HepG2 (cell line): ENCODE results near the gene BLOC1S2. TPM values are rescaled to one million over a fixed set of nuclear protein-coding genes. Genes with fewer than 3 reads are reported as not detected.

Experiments
- BCL6 ChIP-seq: IDR thresholded peaks from 2 replicates; pipeline ENCODE4 v1.6.1; 2016; ENCODE audit warnings: missing genetic modification reagents, missing compliant biosample characterization
- EED ChIP-seq: sonication (generic); formaldehyde crosslinking; IDR thresholded peaks from 2 replicates; pipeline ENCODE4 v1.5.0; 2020; ENCODE audit warnings: mild to moderate bottlenecking, missing genetic modification reagents
- HIVEP1 ChIP-seq: sonication (generic); formaldehyde crosslinking; IDR thresholded peaks from 2 replicates; pipeline ENCODE4 v1.4.0; 2020; ENCODE audit warnings: mild to moderate bottlenecking, missing genetic modification reagents
- KDM2A ChIP-seq: sonication (generic); formaldehyde crosslinking; IDR thresholded peaks from 2 replicates; pipeline ENCODE4 v1.4.0; 2020; ENCODE audit warnings: low read depth, missing genetic modification reagents, borderline replicate concordance
- KLF9 ChIP-seq: IDR thresholded peaks from 2 replicates; pipeline ENCODE4 v1.6.1; 2016; ENCODE audit warnings: low read depth
- NAIF1 ChIP-seq: sonication (generic); formaldehyde crosslinking; IDR thresholded peaks from 2 replicates; pipeline ENCODE4 v1.5.0; 2020; ENCODE audit warnings: mild to moderate bottlenecking, missing genetic modification reagents, borderline replicate concordance
- NFATC3 ChIP-seq: sonication (generic); formaldehyde crosslinking; IDR thresholded peaks from 2 replicates; pipeline ENCODE4 v1.5.1; 2020; ENCODE audit warnings: mild to moderate bottlenecking, missing genetic modification reagents
- NR3C1 ChIP-seq: sonication (generic); formaldehyde crosslinking; IDR thresholded peaks from 2 replicates; pipeline ENCODE4 v1.4.0; 2020; ENCODE audit warnings: missing genetic modification reagents
- POLR2G ChIP-seq: fragments of 200-400 bp; formaldehyde crosslinking; IDR thresholded peaks from 2 replicates; pipeline ENCODE4 v1.6.1; 2018; ENCODE audit warnings: mild to moderate bottlenecking, low read depth, low read length, moderate library complexity
- SNAI1 ChIP-seq: sonication (generic); formaldehyde crosslinking; IDR thresholded peaks from 2 replicates; pipeline ENCODE4 v1.5.0; 2020; ENCODE audit warnings: mild to moderate bottlenecking, missing genetic modification reagents, borderline replicate concordance
- SP5 ChIP-seq: IDR thresholded peaks from 2 replicates; pipeline ENCODE4 v1.6.1; 2016; ENCODE audit warnings: low read depth, borderline replicate concordance
- TGIF2 ChIP-seq: IDR thresholded peaks from 2 replicates; pipeline ENCODE4 v1.6.1; 2016; ENCODE audit warnings: control low read depth, missing compliant biosample characterization
- U2AF2 ChIP-seq: fragments of 200-400 bp; formaldehyde crosslinking; IDR thresholded peaks from 2 replicates; pipeline ENCODE4 v1.6.1; 2017; ENCODE audit warnings: low read depth, mild to moderate bottlenecking, low read length
- ZNF225 ChIP-seq: sonication (generic); formaldehyde crosslinking; IDR thresholded peaks from 2 replicates; pipeline ENCODE4 v1.4.0; 2020; ENCODE audit warnings: mild to moderate bottlenecking, missing genetic modification reagents
- ZNF432 ChIP-seq: sonication (generic); formaldehyde crosslinking; IDR thresholded peaks from 2 replicates; pipeline ENCODE4 v1.5.0; 2020; ENCODE audit warnings: missing genetic modification reagents, mild to moderate bottlenecking, borderline replicate concordance
- ZNF557 ChIP-seq: sonication (generic); formaldehyde crosslinking; IDR thresholded peaks from 2 replicates; pipeline ENCODE4 v1.4.0; 2020; ENCODE audit warnings: missing genetic modification reagents
- ZNF703 ChIP-seq: sonication (generic); formaldehyde crosslinking; IDR thresholded peaks from 2 replicates; pipeline ENCODE4 v1.5.1; 2020; ENCODE audit warnings: missing genetic modification reagents, mild to moderate bottlenecking, moderate library complexity, borderline replicate concordance
- polyA plus RNA-seq, 8 experiments: library from polyadenylated mRNA; depleted of rRNA in 3 of 8; stranded (reverse) in 7 of 8; unstranded in 1 of 8; fragments of >200 nt; fragmentation: Illumina TruSeq in 4 of 8; extraction: Trizol in 4 of 8; gene quantifications; 2 replicates each; pipeline versions ENCODE4 v1.2.1 to v1.2.3, GENCODE V29; 2011 to 2016; ENCODE audit warnings: low read depth in 4 of 8, missing spikeins in 1 of 8, mixed read lengths in 1 of 8; ENCODE audit not compliant: insufficient read depth in 1 of 8
- total RNA-seq, 5 experiments: library from RNA; depleted of rRNA; stranded (reverse); fragments of >200 nt; fragmentation: Illumina TruSeq; extraction: Trizol; gene quantifications; 2 replicates each; pipeline ENCODE4 v1.2.3, GENCODE V29; 2016; ENCODE audit warnings: low read depth in 1 of 5
- TF ChIP-seq, protein P1 (sequence below): sonication (generic); formaldehyde crosslinking; IDR thresholded peaks from 2 replicates; pipeline ENCODE4 v1.5.0; 2020; ENCODE audit warnings: missing genetic modification reagents
- TF ChIP-seq, protein P2 (sequence below): sonication (generic); formaldehyde crosslinking; IDR thresholded peaks from 2 replicates; pipeline ENCODE4 v1.5.0; 2020; ENCODE audit warnings: mild to moderate bottlenecking, low read depth, missing genetic modification reagents, borderline replicate concordance
- TF ChIP-seq, protein P3 (sequence below): sonication (generic); formaldehyde crosslinking; IDR thresholded peaks from 2 replicates; pipeline ENCODE4 v1.4.0; 2020; ENCODE audit warnings: missing genetic modification reagents
- TF ChIP-seq, protein P4 (sequence below): sonication (generic); formaldehyde crosslinking; IDR thresholded peaks from 2 replicates; pipeline ENCODE4 v1.9.0; 2021; ENCODE audit warnings: missing genetic modification reagents, mild to moderate bottlenecking, borderline replicate concordance
- TF ChIP-seq, protein P5 (sequence below): sonication (generic); formaldehyde crosslinking; conservative IDR thresholded peaks from 2 replicates; pipeline ENCODE4 v1.4.0; 2020; ENCODE audit warnings: missing genetic modification reagents

Gene BLOC1S2
- total and polyA plus RNA-seq, 2 of the 13 experiments (the other 11 are each of a cell fraction or from before 2014, with no cell fraction given), result 22.3 to 64.4 TPM

DNA sequence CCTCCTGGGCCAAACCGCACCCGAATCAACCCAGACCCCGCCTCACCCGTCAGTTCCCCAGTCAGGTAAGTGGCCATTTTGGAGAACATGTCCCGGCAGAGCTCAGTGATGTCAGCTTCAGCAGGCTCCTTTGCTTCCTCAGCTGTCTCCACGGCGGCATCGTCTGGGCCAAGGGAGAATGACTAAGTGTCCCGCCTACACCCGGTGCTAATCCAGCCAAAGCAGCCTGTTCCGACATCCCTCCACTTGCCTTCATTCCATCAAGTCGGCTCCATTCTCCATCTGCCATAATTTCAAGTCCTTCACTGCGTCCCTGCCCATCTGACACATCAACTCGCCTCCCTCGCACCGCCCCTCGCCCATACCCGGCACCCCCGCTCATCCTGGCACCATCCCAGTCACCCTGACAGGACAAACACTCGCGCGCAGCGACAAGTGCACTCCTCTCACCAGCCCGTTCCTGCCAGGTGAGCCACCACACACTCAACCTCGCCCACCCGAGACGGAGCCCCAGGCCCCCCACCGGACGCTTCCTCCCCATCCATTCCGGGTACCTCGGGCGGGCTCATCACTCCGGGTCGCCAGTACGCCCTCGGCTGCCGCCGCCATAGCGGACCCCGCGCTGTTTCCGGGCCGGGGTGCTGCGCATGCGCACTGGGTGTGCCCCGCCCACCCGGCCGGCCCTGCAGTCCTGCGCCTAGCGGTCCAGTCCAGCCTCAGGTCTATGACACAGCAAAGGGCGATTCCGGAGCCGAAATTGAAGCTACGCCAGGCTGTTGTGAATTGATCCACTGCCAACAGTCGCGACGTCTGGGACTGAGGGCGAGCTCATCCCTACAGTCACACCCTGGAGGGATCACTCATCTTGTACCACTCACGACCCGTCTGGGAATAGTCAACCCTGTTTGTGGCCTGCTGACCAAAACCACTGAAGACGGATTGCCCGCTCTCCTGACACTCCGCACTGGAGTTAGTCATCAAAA lies at the start of gene BLOC1S2 (continued):
- TF ChIP-seq KDM2A (CRISPR knock-in tag), result peak; percentile 84
- peak; percentile 96 for TF ChIP-seq NAIF1 (CRISPR knock-in tag)
- TF ChIP-seq ZNF557, result no peak
- no peak for TF ChIP-seq U2AF2
- no peak; the same call in none of the 2 replicates for TF ChIP-seq TGIF2 (CRISPR knock-in tag)
- TF ChIP-seq, protein P1, sequence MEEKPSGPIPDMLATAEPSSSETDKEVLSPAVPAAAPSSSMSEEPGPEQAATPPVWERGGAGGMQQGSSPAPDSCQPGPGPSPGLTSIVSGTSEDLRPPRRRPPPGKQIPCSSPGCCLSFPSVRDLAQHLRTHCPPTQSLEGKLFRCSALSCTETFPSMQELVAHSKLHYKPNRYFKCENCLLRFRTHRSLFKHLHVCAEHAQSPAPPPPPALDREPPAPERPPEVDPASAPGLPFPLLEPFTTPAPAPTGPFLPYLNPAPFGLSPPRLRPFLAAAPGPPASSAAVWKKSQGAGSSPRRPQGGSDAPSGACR, result peak; percentile 73
- no peak; the same call in 1 of the 2 replicates for TF ChIP-seq ZNF703 (CRISPR knock-in tag)
- no peak; the same call in 1 of the 2 replicates for TF ChIP-seq NFATC3
- peak; percentile 18; the same call in 1 of the 2 replicates for TF ChIP-seq BCL6 (CRISPR knock-in tag)
- TF ChIP-seq POLR2G, result peak; percentile 93
- no peak for TF ChIP-seq KLF9 (CRISPR knock-in tag)
- peak; percentile 72; the same call in 1 of the 2 replicates for TF ChIP-seq SP5 (CRISPR knock-in tag)
- TF ChIP-seq ZNF432 (CRISPR knock-in tag), result no peak
- TF ChIP-seq, protein P2, sequence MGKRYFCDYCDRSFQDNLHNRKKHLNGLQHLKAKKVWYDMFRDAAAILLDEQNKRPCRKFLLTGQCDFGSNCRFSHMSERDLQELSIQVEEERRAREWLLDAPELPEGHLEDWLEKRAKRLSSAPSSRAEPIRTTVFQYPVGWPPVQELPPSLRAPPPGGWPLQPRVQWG (CRISPR knock-in tag), result no peak
- no peak; the same call in 1 of the 2 replicates for TF ChIP-seq ZNF225 (CRISPR knock-in tag)
- TF ChIP-seq, protein P3, sequence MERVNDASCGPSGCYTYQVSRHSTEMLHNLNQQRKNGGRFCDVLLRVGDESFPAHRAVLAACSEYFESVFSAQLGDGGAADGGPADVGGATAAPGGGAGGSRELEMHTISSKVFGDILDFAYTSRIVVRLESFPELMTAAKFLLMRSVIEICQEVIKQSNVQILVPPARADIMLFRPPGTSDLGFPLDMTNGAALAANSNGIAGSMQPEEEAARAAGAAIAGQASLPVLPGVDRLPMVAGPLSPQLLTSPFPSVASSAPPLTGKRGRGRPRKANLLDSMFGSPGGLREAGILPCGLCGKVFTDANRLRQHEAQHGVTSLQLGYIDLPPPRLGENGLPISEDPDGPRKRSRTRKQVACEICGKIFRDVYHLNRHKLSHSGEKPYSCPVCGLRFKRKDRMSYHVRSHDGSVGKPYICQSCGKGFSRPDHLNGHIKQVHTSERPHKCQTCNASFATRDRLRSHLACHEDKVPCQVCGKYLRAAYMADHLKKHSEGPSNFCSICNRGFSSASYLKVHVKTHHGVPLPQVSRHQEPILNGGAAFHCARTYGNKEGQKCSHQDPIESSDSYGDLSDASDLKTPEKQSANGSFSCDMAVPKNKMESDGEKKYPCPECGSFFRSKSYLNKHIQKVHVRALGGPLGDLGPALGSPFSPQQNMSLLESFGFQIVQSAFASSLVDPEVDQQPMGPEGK (CRISPR knock-in tag), result peak; percentile 62; the same call in 1 of the 2 replicates
- TF ChIP-seq NR3C1, result no peak
- TF ChIP-seq, protein P4, sequence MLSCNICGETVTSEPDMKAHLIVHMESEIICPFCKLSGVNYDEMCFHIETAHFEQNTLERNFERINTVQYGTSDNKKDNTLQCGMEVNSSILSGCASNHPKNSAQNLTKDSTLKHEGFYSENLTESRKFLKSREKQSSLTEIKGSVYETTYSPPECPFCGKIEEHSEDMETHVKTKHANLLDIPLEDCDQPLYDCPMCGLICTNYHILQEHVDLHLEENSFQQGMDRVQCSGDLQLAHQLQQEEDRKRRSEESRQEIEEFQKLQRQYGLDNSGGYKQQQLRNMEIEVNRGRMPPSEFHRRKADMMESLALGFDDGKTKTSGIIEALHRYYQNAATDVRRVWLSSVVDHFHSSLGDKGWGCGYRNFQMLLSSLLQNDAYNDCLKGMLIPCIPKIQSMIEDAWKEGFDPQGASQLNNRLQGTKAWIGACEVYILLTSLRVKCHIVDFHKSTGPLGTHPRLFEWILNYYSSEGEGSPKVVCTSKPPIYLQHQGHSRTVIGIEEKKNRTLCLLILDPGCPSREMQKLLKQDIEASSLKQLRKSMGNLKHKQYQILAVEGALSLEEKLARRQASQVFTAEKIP (CRISPR knock-in tag), result no peak
- peak; percentile 67; the same call in 1 of the 2 replicates for TF ChIP-seq HIVEP1
- TF ChIP-seq EED (CRISPR knock-in tag), result no peak
- TF ChIP-seq, protein P5, sequence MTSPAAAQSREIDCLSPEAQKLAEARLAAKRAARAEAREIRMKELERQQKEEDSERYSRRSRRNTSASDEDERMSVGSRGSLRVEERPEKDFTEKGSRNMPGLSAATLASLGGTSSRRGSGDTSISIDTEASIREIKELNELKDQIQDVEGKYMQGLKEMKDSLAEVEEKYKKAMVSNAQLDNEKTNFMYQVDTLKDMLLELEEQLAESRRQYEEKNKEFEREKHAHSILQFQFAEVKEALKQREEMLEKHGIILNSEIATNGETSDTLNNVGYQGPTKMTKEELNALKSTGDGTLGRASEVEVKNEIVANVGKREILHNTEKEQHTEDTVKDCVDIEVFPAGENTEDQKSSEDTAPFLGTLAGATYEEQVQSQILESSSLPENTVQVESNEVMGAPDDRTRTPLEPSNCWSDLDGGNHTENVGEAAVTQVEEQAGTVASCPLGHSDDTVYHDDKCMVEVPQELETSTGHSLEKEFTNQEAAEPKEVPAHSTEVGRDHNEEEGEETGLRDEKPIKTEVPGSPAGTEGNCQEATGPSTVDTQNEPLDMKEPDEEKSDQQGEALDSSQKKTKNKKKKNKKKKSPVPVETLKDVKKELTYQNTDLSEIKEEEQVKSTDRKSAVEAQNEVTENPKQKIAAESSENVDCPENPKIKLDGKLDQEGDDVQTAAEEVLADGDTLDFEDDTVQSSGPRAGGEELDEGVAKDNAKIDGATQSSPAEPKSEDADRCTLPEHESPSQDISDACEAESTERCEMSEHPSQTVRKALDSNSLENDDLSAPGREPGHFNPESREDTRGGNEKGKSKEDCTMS (CRISPR knock-in tag), result no peak
- no peak for TF ChIP-seq SNAI1
